Mucosa of descending colon (tissue), 3 donors: ENCODE data around the gene CENPX. TPM values are rescaled to one million over a fixed set of nuclear protein-coding genes. Genes with fewer than 3 reads are reported as not detected.

Source experiments
- ATAC-seq: fragments of 200-7000 bp; cut with Tn5 transposase; one replicate; pipeline ENCODE4 v1.9.1; 2020; ENCODE audit warnings: mild to moderate bottlenecking, moderate library complexity
- DNase-seq, 3 donors: peaks; one replicate each; pipeline ENCODE4 v3.0.0-alpha.2; 2020
- H3K36me3 ChIP-seq: fragments of 200-600 bp; one replicate; pipeline ENCODE4 v1.8.0; 2021; ENCODE audit warnings: low read depth, mild to moderate bottlenecking
- H3K4me1 ChIP-seq: fragments of 200-600 bp; one replicate; pipeline ENCODE4 v1.8.0; 2021; ENCODE audit warnings: low read depth, mild to moderate bottlenecking
- H3K4me3 ChIP-seq: fragments of 200-600 bp; one replicate; pipeline ENCODE4 v1.8.0; 2021; ENCODE audit warnings: mild to moderate bottlenecking
- H3K9me3 ChIP-seq: fragments of 200-600 bp; one replicate; pipeline ENCODE4 v1.8.0; 2021; ENCODE audit warnings: mild to moderate bottlenecking
- intact Hi-C, 2 donors: fragments of 100-400 bp; cut with DNase I in 1 of 2; cut with micrococcal nuclease in 1 of 2; formaldehyde crosslinking; loops; one replicate each; pipeline versions ENCODE4 v1.11.0 to v1.11.1; 2022; cut with DNase I, micrococcal nuclease
- total RNA-seq, 3 donors: library from RNA; stranded (reverse); fragmentation: NEBNext Ultra II Directional in 2 of 3; extraction: Animal tissue kit (Norgen Biotek cat#: 25700) in 2 of 3; gene quantifications; one replicate each; pipeline versions ENCODE4 v1.2.1 to v1.2.4, GENCODE V29; 2021 to 2023
- TF ChIP-seq, protein P1 (sequence below): fragments of 200-600 bp; IDR thresholded peaks from one replicate; pipeline ENCODE4 v1.8.0; 2022; ENCODE audit warnings: antibody characterized with exemption, mild to moderate bottlenecking
- donor health status: DM: no; HTN: no; CAD: no; lungs with moderate emphysema.
- donor health status: DM: no; HTN: no; CAD: no.
- donor health status: DM: no; HTN: yes; CAD: no.

The CENPX gene
- total RNA-seq, 3 donors from 2014 or later: 76.3 to 114 (median 81.3) TPM

- Histone ChIP-seq H3K4me1 (no peaks in the 10 kb centered on the region), H3K9me3 (no peaks in the 10 kb centered on the region), H3K36me3 (no peaks in the 10 kb centered on the region), H3K4me3 (no peak overlapping the region)
- intact Hi-C loops: no loop called here
- ATAC-seq (no peak), DNase-seq (no peak)
- TF ChIP-seq, protein P1, sequence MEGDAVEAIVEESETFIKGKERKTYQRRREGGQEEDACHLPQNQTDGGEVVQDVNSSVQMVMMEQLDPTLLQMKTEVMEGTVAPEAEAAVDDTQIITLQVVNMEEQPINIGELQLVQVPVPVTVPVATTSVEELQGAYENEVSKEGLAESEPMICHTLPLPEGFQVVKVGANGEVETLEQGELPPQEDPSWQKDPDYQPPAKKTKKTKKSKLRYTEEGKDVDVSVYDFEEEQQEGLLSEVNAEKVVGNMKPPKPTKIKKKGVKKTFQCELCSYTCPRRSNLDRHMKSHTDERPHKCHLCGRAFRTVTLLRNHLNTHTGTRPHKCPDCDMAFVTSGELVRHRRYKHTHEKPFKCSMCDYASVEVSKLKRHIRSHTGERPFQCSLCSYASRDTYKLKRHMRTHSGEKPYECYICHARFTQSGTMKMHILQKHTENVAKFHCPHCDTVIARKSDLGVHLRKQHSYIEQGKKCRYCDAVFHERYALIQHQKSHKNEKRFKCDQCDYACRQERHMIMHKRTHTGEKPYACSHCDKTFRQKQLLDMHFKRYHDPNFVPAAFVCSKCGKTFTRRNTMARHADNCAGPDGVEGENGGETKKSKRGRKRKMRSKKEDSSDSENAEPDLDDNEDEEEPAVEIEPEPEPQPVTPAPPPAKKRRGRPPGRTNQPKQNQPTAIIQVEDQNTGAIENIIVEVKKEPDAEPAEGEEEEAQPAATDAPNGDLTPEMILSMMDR: no peak
Measured at GRCh38 chr17:82011617-82012187, 11.0 kb downstream of the CENPX start.

DNA sequence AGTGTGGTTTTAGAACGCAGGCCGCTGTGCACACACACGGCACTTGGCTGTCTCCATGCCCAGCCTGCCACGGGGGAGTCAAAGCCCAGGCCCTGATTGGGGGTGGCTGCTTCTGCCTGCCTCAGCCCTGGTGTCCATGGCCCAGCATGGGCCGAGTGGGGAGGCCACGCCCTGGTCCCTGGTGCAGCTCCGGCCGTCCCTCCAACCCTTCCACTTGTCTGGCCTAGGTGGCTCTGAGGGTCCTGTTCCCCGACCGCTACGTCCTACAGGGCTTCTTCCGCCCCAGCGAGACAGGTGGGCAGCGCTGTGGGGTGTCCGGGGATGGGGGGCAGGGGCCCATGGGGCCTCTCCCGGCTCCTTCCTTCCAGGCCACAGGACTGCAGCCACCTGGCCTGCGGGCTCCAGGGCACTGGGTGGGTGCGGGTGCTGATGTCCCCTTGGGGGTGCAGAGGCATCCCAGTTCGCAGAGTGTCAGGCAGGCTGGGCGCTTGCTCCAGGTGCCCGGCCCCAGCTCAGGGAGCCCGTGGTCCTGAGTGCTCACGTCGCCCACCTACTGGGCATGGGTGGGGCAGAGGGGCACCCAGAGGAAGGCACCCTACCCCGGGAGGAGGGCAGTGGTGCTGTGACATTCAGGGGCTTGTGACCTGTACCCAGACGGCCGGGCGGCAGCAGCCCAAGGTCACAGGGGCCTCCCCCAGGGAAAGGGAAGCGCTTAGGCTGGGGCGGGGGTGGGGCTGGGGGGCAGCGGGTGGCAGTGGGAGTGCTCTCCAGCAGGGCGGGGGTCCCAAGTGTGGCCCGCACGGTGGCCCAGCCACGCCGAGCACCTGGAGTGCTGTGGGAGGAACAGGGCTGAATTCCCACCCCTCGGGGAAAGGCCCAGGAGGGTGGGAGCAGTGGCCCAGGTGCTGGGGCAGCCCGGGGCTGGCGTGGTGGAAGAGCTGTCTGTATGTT is 11.8 kb downstream of the CENPX start:
- H3K4me3 ChIP-seq: no peak overlapping the region
- ATAC-seq (no peak), DNase-seq (no peak)
- TF ChIP-seq, protein P1: no peak
- H3K4me1 ChIP-seq: no peaks in the 10 kb centered on the region
- no peaks in the 10 kb centered on the region for H3K9me3 ChIP-seq
- intact Hi-C loops: no loop called here
- H3K36me3 ChIP-seq: no peaks in the 10 kb centered on the region

DNA sequence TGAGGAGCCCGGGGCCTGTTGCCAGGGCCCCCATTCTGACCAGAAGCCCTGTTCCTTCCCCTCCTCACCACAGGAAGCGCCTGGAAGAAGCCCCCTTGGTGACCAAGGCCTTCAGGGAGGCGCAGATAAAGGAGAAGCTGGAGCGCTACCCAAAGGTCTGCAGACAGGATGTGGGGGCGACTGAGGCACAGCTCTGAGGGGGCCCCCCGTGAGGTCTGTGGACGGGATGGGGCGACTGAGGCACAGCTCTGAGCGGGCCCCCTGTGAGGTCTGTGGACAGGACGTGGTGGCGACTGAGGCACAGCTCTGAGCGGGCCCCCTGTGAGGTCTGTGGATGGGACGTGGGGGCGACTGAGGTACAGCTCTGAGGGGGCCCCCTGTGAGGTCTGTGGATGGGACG is 13.3 kb downstream of the CENPX start:
- Histone ChIP-seq H3K36me3 (no peaks in the 10 kb centered on the region), H3K4me1 (no peaks in the 10 kb centered on the region), H3K4me3 (no peak overlapping the region), H3K9me3 (no peaks in the 10 kb centered on the region)
- TF ChIP-seq, protein P1: no peak
- intact Hi-C loops: no loop called here
- ATAC-seq (no peak), DNase-seq (no peak)

DNA sequence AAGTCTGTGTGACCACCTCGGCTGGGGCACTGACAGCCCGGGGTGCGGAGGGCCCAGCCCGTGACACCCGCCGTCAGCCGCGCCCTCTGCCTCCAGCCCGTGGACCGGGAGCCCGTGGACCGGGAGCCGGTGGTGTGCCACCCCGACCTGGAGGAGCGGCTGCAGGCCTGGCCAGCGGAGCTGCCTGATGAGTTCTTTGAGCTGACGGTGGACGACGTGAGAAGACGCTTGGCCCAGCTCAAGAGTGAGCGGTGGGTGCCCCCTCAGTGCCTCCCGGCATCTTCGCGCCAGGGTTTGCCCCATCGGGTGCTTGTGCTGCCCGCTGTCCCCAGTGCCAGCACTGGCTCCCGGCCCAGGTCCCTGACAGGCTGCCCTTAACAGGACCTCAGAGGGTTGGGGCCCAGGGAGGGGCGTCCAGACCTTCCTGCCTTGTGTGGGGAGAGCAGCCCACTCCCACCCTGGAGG is 13.7 kb downstream of the CENPX start:
- ATAC-seq (no peak), DNase-seq (no peak)
- Histone ChIP-seq H3K4me1 (no peaks in the 10 kb centered on the region), H3K4me3 (no peak overlapping the region), H3K9me3 (no peaks in the 10 kb centered on the region), H3K36me3 (no peaks in the 10 kb centered on the region)
- intact Hi-C loops: no loop called here
- TF ChIP-seq, protein P1: no peak

DNA sequence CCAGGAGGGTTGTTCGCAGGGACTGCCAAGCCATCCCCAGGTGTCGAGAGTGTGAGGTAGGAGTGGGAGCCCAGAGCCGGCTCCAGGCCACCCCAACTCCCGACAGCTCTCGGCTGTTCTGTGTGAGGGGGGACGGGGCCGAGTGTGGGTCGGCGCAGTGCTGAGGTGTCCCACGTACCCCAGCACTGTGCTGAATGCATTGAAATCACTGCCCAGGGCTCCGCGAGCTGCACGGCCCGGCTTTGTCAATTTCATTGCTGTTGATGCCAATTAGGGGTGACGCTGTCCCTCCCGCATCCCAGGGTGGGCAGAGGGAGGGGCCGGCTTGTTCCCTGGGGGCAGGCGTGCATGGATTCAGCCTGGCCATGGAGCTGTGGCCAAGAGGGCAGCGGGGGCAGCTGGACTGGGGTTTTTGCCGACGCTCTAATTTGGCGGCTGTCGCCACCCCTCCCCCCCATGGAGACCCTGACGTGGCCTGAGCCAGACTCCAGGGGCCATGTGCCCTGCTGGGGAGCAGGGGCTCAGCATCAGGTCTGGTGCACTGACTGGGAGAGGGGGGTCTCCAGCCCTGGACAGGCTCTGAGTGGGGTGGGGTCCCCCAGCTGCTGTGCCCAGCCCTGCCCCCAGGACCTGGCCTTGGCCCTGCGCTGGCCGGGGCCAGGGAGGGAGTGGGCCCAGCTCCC is 14.3 kb downstream of the CENPX start:
- H3K36me3 ChIP-seq: no peaks in the 10 kb centered on the region
- ATAC-seq: no peak
- no peak overlapping the region for H3K4me3 ChIP-seq
- intact Hi-C loops: no loop called here
- H3K4me1 ChIP-seq: no peaks in the 10 kb centered on the region
- DNase-seq: no peak
- no peaks in the 10 kb centered on the region for H3K9me3 ChIP-seq
- TF ChIP-seq, protein P1: no peak
